ENCODE results near the gene ESYT2. TPM values are rescaled to one million over a fixed set of nuclear protein-coding genes. Genes with fewer than 3 reads are reported as not detected.
"Not testable (repeated sequence)": the region's sequence is repeated elsewhere in the genome, so short reads cannot be mapped to it uniquely, and the experiment has no call there.

The ESYT2 gene
- total and polyA plus RNA-seq, 2 experiments from 2014 or later = 15.8 to 40.3 TPM

DNA sequence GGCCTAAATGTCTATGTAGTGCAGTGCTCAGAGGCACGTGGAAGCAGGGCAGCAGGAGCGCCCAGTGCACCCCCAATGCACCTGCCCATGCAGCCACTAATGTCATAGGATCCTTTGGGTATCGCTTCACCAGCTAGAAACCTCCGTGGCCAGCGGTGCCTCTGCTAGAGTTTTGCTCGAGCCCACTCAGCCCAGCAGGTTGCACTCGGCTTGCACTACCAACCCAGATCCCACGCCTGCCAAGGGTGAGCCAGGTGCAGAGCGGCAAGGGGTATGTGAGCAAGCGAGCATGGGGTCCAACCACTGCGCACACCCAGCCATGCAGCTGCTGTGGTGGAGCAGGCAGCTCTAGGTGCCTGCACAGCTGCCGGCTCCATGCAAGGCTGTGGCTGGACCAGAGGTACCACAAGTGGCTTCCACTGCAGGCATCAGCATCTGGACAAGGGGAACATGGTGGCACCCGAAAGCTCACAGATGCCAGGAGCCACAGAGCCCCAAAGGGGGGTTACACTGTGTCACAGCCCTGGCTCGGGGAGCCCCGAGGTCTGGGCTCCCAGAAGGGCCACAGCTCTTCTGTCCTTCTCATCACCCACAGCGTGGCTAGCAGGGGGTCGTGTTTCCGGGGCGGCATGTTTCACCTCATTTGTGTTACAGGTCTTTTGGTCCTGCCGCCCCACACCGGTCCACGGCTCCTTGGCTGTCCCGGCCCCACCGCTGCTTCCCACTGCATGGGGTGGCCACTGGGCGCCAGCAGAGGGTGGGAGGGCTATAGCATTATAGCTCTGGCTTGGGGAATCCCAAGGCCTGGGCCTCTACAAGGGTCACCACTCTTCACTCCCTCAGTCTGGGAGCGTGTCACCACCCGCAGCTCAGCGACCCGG lies 122.4 kb downstream of the ESYT2 start:
- no peak for DNase-seq (ENCODE audit: low read depth in 1 of 2, low spot score in 1 of 2)
- Histone ChIP-seq H3K36me3 (no peaks in the 10 kb centered on the region), H3K4me1 (ENCODE audit: low read depth) (no peaks in the 10 kb centered on the region), H3K27ac (no peak overlapping the region), H3K9me3 (ENCODE audit: low read depth) (no peaks in the 10 kb centered on the region), H3K4me3 (no peak overlapping the region), H3K27me3 (no peaks in the 10 kb centered on the region)
- TF ChIP-seq, protein P1, sequence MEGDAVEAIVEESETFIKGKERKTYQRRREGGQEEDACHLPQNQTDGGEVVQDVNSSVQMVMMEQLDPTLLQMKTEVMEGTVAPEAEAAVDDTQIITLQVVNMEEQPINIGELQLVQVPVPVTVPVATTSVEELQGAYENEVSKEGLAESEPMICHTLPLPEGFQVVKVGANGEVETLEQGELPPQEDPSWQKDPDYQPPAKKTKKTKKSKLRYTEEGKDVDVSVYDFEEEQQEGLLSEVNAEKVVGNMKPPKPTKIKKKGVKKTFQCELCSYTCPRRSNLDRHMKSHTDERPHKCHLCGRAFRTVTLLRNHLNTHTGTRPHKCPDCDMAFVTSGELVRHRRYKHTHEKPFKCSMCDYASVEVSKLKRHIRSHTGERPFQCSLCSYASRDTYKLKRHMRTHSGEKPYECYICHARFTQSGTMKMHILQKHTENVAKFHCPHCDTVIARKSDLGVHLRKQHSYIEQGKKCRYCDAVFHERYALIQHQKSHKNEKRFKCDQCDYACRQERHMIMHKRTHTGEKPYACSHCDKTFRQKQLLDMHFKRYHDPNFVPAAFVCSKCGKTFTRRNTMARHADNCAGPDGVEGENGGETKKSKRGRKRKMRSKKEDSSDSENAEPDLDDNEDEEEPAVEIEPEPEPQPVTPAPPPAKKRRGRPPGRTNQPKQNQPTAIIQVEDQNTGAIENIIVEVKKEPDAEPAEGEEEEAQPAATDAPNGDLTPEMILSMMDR (IDR thresholded peaks at IDR 0.05; ENCODE audit: low read depth, low read length) = no peak

DNA sequence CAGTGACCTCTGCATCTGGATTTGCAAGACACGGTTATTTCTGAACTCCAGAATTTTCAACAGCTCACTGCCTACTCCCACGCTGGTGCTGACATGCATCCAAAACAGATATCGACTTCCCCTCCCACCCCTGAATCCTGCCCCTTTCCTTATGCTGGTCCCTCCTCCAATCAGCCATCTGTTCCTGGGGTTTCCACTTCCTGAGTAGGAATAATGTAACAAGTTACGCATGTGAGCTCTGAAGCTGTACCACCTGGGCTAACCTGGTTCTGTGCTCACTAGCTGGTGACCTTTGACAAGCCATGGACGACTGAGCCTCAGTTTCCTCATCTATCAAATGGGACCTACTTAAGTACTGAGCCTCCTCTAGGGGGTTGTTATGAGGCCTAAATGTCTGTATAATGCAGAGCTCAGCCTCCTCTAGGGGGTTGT lies 123.0 kb downstream of the ESYT2 start:
- Histone ChIP-seq H3K36me3 (no peaks in the 10 kb centered on the region), H3K27me3 (no peaks in the 10 kb centered on the region), H3K27ac (no peak overlapping the region), H3K9me3 (ENCODE audit: low read depth) (no peaks in the 10 kb centered on the region), H3K4me3 (no peak overlapping the region), H3K4me1 (ENCODE audit: low read depth) (no peaks in the 10 kb centered on the region)
- peak in 1 of 2 donors; percentile 68 for DNase-seq (ENCODE audit: low read depth in 1 of 2, low spot score in 1 of 2)
- TF ChIP-seq, protein P1 (IDR thresholded peaks at IDR 0.05; ENCODE audit: low read depth, low read length) = no peak

- Histone ChIP-seq H3K4me1 (ENCODE audit: low read depth) (no peaks in the 10 kb centered on the region), H3K9me3 (ENCODE audit: low read depth) (no peaks in the 10 kb centered on the region), H3K4me3 (peak overlapping the region; percentile 60), H3K36me3 (no peaks in the 10 kb centered on the region), H3K27me3 (no peaks in the 10 kb centered on the region), H3K27ac (peak overlapping the region; percentile 49)
- TF ChIP-seq, protein P1 (IDR thresholded peaks at IDR 0.05; ENCODE audit: low read depth, low read length) = no peak
- peak in 1 of 2 donors; percentile 11 for DNase-seq (ENCODE audit: low read depth in 1 of 2, low spot score in 1 of 2)
Measured at GRCh38 chr7:158705234-158705850, 124.0 kb downstream of the ESYT2 start.

DNA sequence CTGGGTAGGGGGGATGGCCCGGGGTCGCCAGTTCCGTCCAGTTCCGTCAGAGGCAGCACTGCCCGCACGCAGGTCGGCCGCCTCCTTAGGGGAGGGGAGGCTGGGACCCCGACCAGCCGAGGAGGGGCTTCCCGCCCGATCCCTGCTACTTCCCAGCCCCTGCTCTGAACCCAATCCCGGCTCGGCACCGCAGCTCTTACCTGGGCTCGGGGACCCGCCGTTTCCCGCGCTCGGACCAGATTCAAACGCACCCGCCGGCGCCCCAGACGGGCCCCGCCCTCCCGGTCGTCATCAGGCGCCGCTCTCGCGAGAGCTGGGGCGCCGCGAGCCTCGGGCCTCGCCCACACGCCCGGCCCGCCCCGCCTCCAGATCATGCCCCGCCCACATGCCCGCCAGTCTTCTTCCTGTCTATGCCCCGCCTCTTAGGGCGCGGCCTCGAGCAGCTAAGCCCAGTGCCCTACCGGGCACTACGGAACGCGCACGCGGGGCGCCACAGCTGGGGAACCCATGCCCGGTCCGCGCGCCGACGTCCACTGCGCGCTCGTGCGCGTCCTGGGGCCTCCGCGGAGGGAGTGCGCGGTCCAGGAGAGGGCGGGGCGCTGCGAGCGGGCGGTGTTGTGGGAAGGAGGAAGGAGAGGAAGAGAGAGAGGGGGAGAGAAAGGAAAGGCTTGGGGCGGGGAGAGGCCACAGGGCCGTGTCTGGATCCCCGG lies 124.6 kb downstream of the ESYT2 start, which contains the start of gene NCAPG2:
Gene NCAPG2 (minus strand): TSS at position 281 of the 710 bp plus-strand sequence. CDS start 2,905 bp downstream, outside the sequence.
- peak; percentile 99 for DNase-seq (ENCODE audit: low read depth in 1 of 2, low spot score in 1 of 2)
- no peaks in the 10 kb centered on the region for H3K36me3 ChIP-seq
- H3K4me3 ChIP-seq = peak within 1 kb of the TSS; percentile 60
- TF ChIP-seq, protein P1 (IDR thresholded peaks at IDR 0.05; ENCODE audit: low read depth, low read length) = no peak
- H3K9me3 ChIP-seq (ENCODE audit: low read depth) = no peaks in the 10 kb centered on the region
- H3K27me3 ChIP-seq = no peaks in the 10 kb centered on the region
- no peaks in the 10 kb centered on the region for H3K4me1 ChIP-seq (ENCODE audit: low read depth)
- H3K27ac ChIP-seq = peak within 1 kb of the TSS; percentile 49

- H3K9me3 ChIP-seq (ENCODE audit: low read depth); H3K27me3 ChIP-seq; H3K27ac ChIP-seq; DNase-seq (ENCODE audit: low read depth in 1 of 2, low spot score in 1 of 2); H3K36me3 ChIP-seq; H3K4me1 ChIP-seq (ENCODE audit: low read depth): not testable (repeated sequence)
- H3K4me3 ChIP-seq = peak overlapping the region; percentile 60
Measured at GRCh38 chr7:158703679-158704523, 125.4 kb downstream of the ESYT2 start.

Measured in cardiac muscle cell (in vitro differentiated cells and primary cell).